ENCODE measurements around the gene ATP10A. TPM values are rescaled to one million over a fixed set of nuclear protein-coding genes. Genes with fewer than 3 reads are reported as not detected.

Gene ATP10A
- polyA plus RNA-seq, 1 donor from 2014 or later = not detected

GRCh38 chr15:25790000-25790660 is 73.0 kb downstream of the ATP10A start:
- H3K79me2 ChIP-seq (replicated peaks; ENCODE audit: insufficient read depth, low read length) = no peaks in the 10 kb centered on the region
- H3K36me3 ChIP-seq (ENCODE audit: insufficient read depth, low read length) = no peaks in the 10 kb centered on the region
- TF ChIP-seq RAD21 (conservative IDR thresholded peaks at IDR 0.05) (no peak), MXI1 (conservative IDR thresholded peaks at IDR 0.05; ENCODE audit: poor library complexity, severe bottlenecking) (no peak), CTCF (IDR thresholded peaks at IDR 0.05; ENCODE audit: poor library complexity, severe bottlenecking) (no peak), SMC3 (conservative IDR thresholded peaks at IDR 0.05; ENCODE audit: poor library complexity) (no peak), REST (IDR thresholded peaks at IDR 0.05; ENCODE audit: borderline replicate concordance) (no peak), EP300 (conservative IDR thresholded peaks at IDR 0.05; ENCODE audit: poor library complexity, severe bottlenecking) (no peak), POLR2AphosphoS5 (IDR thresholded peaks at IDR 0.05) (no peak), TAF1 (IDR thresholded peaks at IDR 0.05; ENCODE audit: low read depth) (no peak), EZH2 (IDR thresholded peaks at IDR 0.05; ENCODE audit: borderline replicate concordance, insufficient read depth, low read length, poor library complexity, severe bottlenecking) (no peak)
- H3K4me2 ChIP-seq (ENCODE audit: low read length) = no peak overlapping the region
- no peaks in the 10 kb centered on the region for H3K9me3 ChIP-seq (ENCODE audit: low read length)
- H4K20me1 ChIP-seq (ENCODE audit: insufficient read depth) = no peaks in the 10 kb centered on the region
- no peak overlapping the region for H2AFZ ChIP-seq (ENCODE audit: low read depth, low read length)
- no peak overlapping the region for H3K9ac ChIP-seq (ENCODE audit: low read length)
- H3F3A ChIP-seq (ENCODE audit: insufficient read depth, low read length, poor library complexity, severe bottlenecking) = no peaks in the 10 kb centered on the region
- H3K9me2 ChIP-seq (ENCODE audit: insufficient read depth, low read length) = no peaks in the 10 kb centered on the region
- H3K4me3 ChIP-seq (ENCODE audit: low read length) = no peak overlapping the region
- no peak overlapping the region for H3K27ac ChIP-seq (ENCODE audit: low read length)
- no peaks in the 10 kb centered on the region for H3K27me3 ChIP-seq (ENCODE audit: insufficient read depth, low read depth, low read length)

GRCh38 chr15:25789616-25789999 is 73.5 kb downstream of the ATP10A start:
- H3K79me2 ChIP-seq (replicated peaks; ENCODE audit: insufficient read depth, low read length) = no peaks in the 10 kb centered on the region
- H3F3A ChIP-seq (ENCODE audit: insufficient read depth, low read length, poor library complexity, severe bottlenecking) = no peaks in the 10 kb centered on the region
- no peak overlapping the region for H3K27ac ChIP-seq (ENCODE audit: low read length)
- no peaks in the 10 kb centered on the region for H3K9me3 ChIP-seq (ENCODE audit: low read length)
- H4K20me1 ChIP-seq (ENCODE audit: insufficient read depth) = no peaks in the 10 kb centered on the region
- H3K9ac ChIP-seq (ENCODE audit: low read length) = no peak overlapping the region
- no peak overlapping the region for H2AFZ ChIP-seq (ENCODE audit: low read depth, low read length)
- H3K27me3 ChIP-seq (ENCODE audit: insufficient read depth, low read depth, low read length) = no peaks in the 10 kb centered on the region
- H3K36me3 ChIP-seq (ENCODE audit: insufficient read depth, low read length) = no peaks in the 10 kb centered on the region
- no peak for TF ChIP-seq RAD21 (conservative IDR thresholded peaks at IDR 0.05)
- no peak for TF ChIP-seq TAF1 (IDR thresholded peaks at IDR 0.05; ENCODE audit: low read depth)
- no peak for TF ChIP-seq CTCF (IDR thresholded peaks at IDR 0.05; ENCODE audit: poor library complexity, severe bottlenecking)
- no peak for TF ChIP-seq EP300 (conservative IDR thresholded peaks at IDR 0.05; ENCODE audit: poor library complexity, severe bottlenecking)
- TF ChIP-seq SMC3 (conservative IDR thresholded peaks at IDR 0.05; ENCODE audit: poor library complexity) = no peak
- TF ChIP-seq EZH2 (IDR thresholded peaks at IDR 0.05; ENCODE audit: borderline replicate concordance, insufficient read depth, low read length, poor library complexity, severe bottlenecking) = no peak
- no peak for TF ChIP-seq REST (IDR thresholded peaks at IDR 0.05; ENCODE audit: borderline replicate concordance)
- no peak for TF ChIP-seq POLR2AphosphoS5 (IDR thresholded peaks at IDR 0.05)
- no peak for TF ChIP-seq MXI1 (conservative IDR thresholded peaks at IDR 0.05; ENCODE audit: poor library complexity, severe bottlenecking)
- H3K4me3 ChIP-seq (ENCODE audit: low read length) = no peak overlapping the region
- no peak overlapping the region for H3K4me2 ChIP-seq (ENCODE audit: low read length)
- H3K9me2 ChIP-seq (ENCODE audit: insufficient read depth, low read length) = no peaks in the 10 kb centered on the region

Measured in neural cell (in vitro differentiated cells).